HCT116 (cell line): ENCODE results near the gene TMX3. TPM values are rescaled to one million over a fixed set of nuclear protein-coding genes. Genes with fewer than 3 reads are reported as not detected.

Experiments
- ATAC-seq: fragments of 200-7000 bp; cut with Tn5 transposase; 2 replicates; pipeline ENCODE4 v1.9.1; 2020; ENCODE audit warnings: mild to moderate bottlenecking, moderate library complexity
- BruUV-seq: library from RNA; stranded (reverse); fragments of 400-500 nt; replicated peaks from 2 replicates; lab custom pipeline; 2021; lab: Mats Ljungman, UMichigan
- CTCF ChIA-PET: fragments of 300-600 bp; sonication (Branson Sonifier 250); formaldehyde crosslinking; loops from one replicate; lab custom pipeline; 2021; ENCODE audit warnings: antibody characterized with exemption; lab: Charles Lee
- POLR2A ChIA-PET: fragments of 300-600, 350-600 bp; sonication (Branson Sonifier 250); formaldehyde crosslinking; loops from one replicate; lab custom pipeline; 2021; ENCODE audit warnings: antibody characterized with exemption; lab: Charles Lee
- RAD21 ChIA-PET, 2 experiments: fragments of 300-600 bp; sonication (Branson Sonifier 250); formaldehyde crosslinking; loops; one replicate each; lab custom pipeline; 2023; ENCODE audit warnings: low total read pairs in 2 of 2; ENCODE audit not compliant: uncharacterized antibody in 2 of 2, unreplicated experiment in 2 of 2, low non-redundant PET in 1 of 2; lab: Charles Lee
- DNase-seq: peaks from one replicate; pipeline ENCODE4 v3.0.0-alpha.2; 2010; ENCODE audit warnings: low read depth, low spot score
- H2AFZ ChIP-seq: fragments of 200-600 bp; shearing (Covaris generic), sonication (generic); 2 replicates; pipeline ENCODE4 v1.6.1; 2017; ENCODE audit warnings: low read depth, mixed run types, mixed read lengths, antibody characterized with exemption, low read length; ENCODE audit not compliant: poor library complexity, severe bottlenecking
- H3K27ac ChIP-seq: 2 replicates; pipeline ENCODE4 v1.5.1; 2012; ENCODE audit warnings: low read depth, low read length
- H3K27me3 ChIP-seq: fragments of 200-600 bp; sonication (generic); 2 replicates; pipeline ENCODE4 v1.6.1; 2016; ENCODE audit warnings: mixed run types, low read length, mixed read lengths; ENCODE audit not compliant: insufficient read depth
- H3K36me3 ChIP-seq, 2 experiments: fragments of 200-500 bp in 1 of 2; fragments of 200-600 bp in 1 of 2; sonication (Bioruptor generic) in 1 of 2; sonication (generic) in 1 of 2; 2 replicates each; pipeline versions ENCODE4 v1.5.1 to v1.6.1; 2014 to 2016; ENCODE audit warnings: low read length in 2 of 2, inconsistent platforms in 1 of 2, mixed read lengths in 1 of 2, mixed run types in 1 of 2; ENCODE audit not compliant: insufficient read depth in 2 of 2, control insufficient read depth in 1 of 2
- H3K4me1 ChIP-seq, 2 experiments: fragments of 200-600 bp in 1 of 2; sonication (generic) in 1 of 2; 2 replicates each; pipeline versions ENCODE4 v1.5.1 to v1.6.1; 2012 to 2017; ENCODE audit warnings: low read length in 2 of 2, inconsistent platforms in 1 of 2, mild to moderate bottlenecking in 1 of 2, mixed read lengths in 1 of 2, mixed run types in 1 of 2, moderate library complexity in 1 of 2; ENCODE audit not compliant: insufficient read depth in 2 of 2, control insufficient read depth in 1 of 2
- H3K4me2 ChIP-seq: fragments of 200-600 bp; sonication (generic); 2 replicates; pipeline ENCODE4 v1.6.1; 2017; ENCODE audit warnings: mixed run types, low read length, mixed read lengths
- H3K4me3 ChIP-seq, 2 experiments: fragments of 200-600 bp in 1 of 2; sonication (generic) in 1 of 2; replicated peaks in 1 of 2; 2 replicates each; pipeline ENCODE4 v1.5.1; 2011 to 2016; ENCODE audit warnings: low read length in 2 of 2, control low read depth in 1 of 2, low read depth in 1 of 2, mild to moderate bottlenecking in 1 of 2, mixed read lengths in 1 of 2, mixed run types in 1 of 2
- H3K79me2 ChIP-seq: fragments of 200-600 bp; sonication (generic); 2 replicates; pipeline ENCODE4 v1.6.1; 2017; ENCODE audit warnings: mild to moderate bottlenecking, mixed run types, low read length, moderate library complexity, mixed read lengths; ENCODE audit not compliant: insufficient read depth
- H3K9ac ChIP-seq: fragments of 200-600 bp; sonication (generic); 2 replicates; pipeline ENCODE4 v1.6.1; 2016; ENCODE audit warnings: low read length, mixed read lengths
- H3K9me2 ChIP-seq: fragments of 200-600 bp; sonication (generic), shearing (Covaris generic); 2 replicates; pipeline ENCODE4 v1.6.1; 2017; ENCODE audit warnings: mixed run types, mild to moderate bottlenecking, moderate library complexity; ENCODE audit not compliant: insufficient read depth
- H3K9me3 ChIP-seq, 2 experiments: fragments of 200-500 bp in 1 of 2; fragments of 200-600 bp in 1 of 2; sonication (Bioruptor generic) in 1 of 2; sonication (generic) in 1 of 2; 2 replicates each; pipeline ENCODE4 v1.6.1; 2014 to 2017; ENCODE audit warnings: low read length in 2 of 2, mixed read lengths in 2 of 2, inconsistent platforms in 1 of 2, low read depth in 1 of 2, mild to moderate bottlenecking in 1 of 2, mixed run types in 1 of 2, moderate library complexity in 1 of 2; ENCODE audit not compliant: control insufficient read depth in 1 of 2, insufficient read depth in 1 of 2
- H4K20me1 ChIP-seq: fragments of 200-600 bp; sonication (generic), shearing (Covaris generic); 2 replicates; pipeline ENCODE4 v1.6.1; 2017; ENCODE audit warnings: mixed run types, mild to moderate bottlenecking, moderate library complexity; ENCODE audit not compliant: insufficient read depth
- CEBPB ChIP-seq: IDR thresholded peaks from 2 replicates; pipeline ENCODE4 v1.6.1; 2012; ENCODE audit warnings: low read depth
- EGR1 ChIP-seq: IDR thresholded peaks from 2 replicates; pipeline ENCODE4 v1.6.1; 2012; ENCODE audit warnings: low read depth
- ELF1 ChIP-seq: IDR thresholded peaks from 2 replicates; pipeline ENCODE4 v1.6.1; 2012; ENCODE audit warnings: low read depth, borderline replicate concordance
- EZH2 ChIP-seq: fragments of 200-600 bp; sonication (generic); IDR thresholded peaks from 2 replicates; pipeline ENCODE4 v1.6.1; 2017; ENCODE audit warnings: antibody characterized with exemption, mixed run types
- EZH2phosphoT487 ChIP-seq: fragments of 200-600 bp; IDR thresholded peaks from 2 replicates; pipeline ENCODE4 v1.6.1; 2018; ENCODE audit warnings: antibody characterized with exemption, borderline replicate concordance
- FOSL1 ChIP-seq: IDR thresholded peaks from 2 replicates; pipeline ENCODE4 v1.6.1; 2012; ENCODE audit warnings: low read depth
- JUND ChIP-seq: IDR thresholded peaks from 2 replicates; pipeline ENCODE4 v1.6.1; 2012
- POLR2A ChIP-seq: IDR thresholded peaks from 2 replicates; pipeline ENCODE4 v1.7.0; 2011; ENCODE audit warnings: borderline replicate concordance; ENCODE audit not compliant: insufficient read depth, insufficient read length; ENCODE audit errors: extremely low read depth
- POLR2AphosphoS5 ChIP-seq: IDR thresholded peaks from 2 replicates; pipeline ENCODE4 v1.6.1; 2011; ENCODE audit warnings: mild to moderate bottlenecking, low read depth, low read length, moderate library complexity
- RAD21 ChIP-seq: IDR thresholded peaks from 2 replicates; pipeline ENCODE4 v1.6.1; 2012; ENCODE audit warnings: low read depth, mild to moderate bottlenecking
- SIN3A ChIP-seq: IDR thresholded peaks from 2 replicates; pipeline ENCODE4 v1.6.1; 2012; ENCODE audit warnings: low read depth
- SP1 ChIP-seq: IDR thresholded peaks from 2 replicates; pipeline ENCODE4 v1.6.1; 2012; ENCODE audit warnings: low read depth
- SRF ChIP-seq: IDR thresholded peaks from 2 replicates; pipeline ENCODE4 v1.6.1; 2012; ENCODE audit warnings: low read depth
- YY1 ChIP-seq: IDR thresholded peaks from 2 replicates; pipeline ENCODE4 v1.6.1; 2011; ENCODE audit warnings: low read length, low read depth, moderate library complexity, mild to moderate bottlenecking; ENCODE audit not compliant: insufficient replicate concordance; ENCODE audit errors: extremely low read depth
- intact Hi-C: fragments of 100-400 bp; cut with micrococcal nuclease; formaldehyde crosslinking; loops from 2 replicates; pipeline ENCODE4 v1.10.0; 2022
- total RNA-seq: library from RNA; stranded (reverse); gene quantifications from one replicate; pipeline ENCODE4 v1.2.1, GENCODE V29; 2021; ENCODE audit not compliant: unreplicated experiment
- TF ChIP-seq, protein P1 (sequence below): IDR thresholded peaks from 2 replicates; pipeline ENCODE4 v1.6.1; 2012
- TF ChIP-seq, protein P2 (sequence below): IDR thresholded peaks from 2 replicates; pipeline ENCODE4 v1.6.1; 2012
- TF ChIP-seq, protein P3 (sequence below), 3 experiments: fragments of 200-600 bp in 1 of 3; sonication (generic) in 1 of 3; IDR thresholded peaks in 2 of 3; conservative IDR thresholded peaks in 1 of 3; 2 replicates each; pipeline ENCODE4 v1.5.1; 2012 to 2017; ENCODE audit warnings: low read depth in 2 of 3, low read length in 2 of 3, antibody characterized with exemption in 1 of 3, borderline replicate concordance in 1 of 3, control low read depth in 1 of 3, mild to moderate bottlenecking in 1 of 3, mixed read lengths in 1 of 3, mixed run types in 1 of 3, moderate library complexity in 1 of 3; ENCODE audit not compliant: insufficient read depth in 1 of 3
- TF ChIP-seq, protein P4 (sequence below): IDR thresholded peaks from 2 replicates; pipeline ENCODE4 v1.6.1; 2011; ENCODE audit warnings: mild to moderate bottlenecking, low read length, moderate library complexity; ENCODE audit not compliant: insufficient replicate concordance; ENCODE audit errors: extremely low read depth

The TMX3 gene
- total RNA-seq, 1 experiment from 2014 or later = 39.6 TPM

DNA sequence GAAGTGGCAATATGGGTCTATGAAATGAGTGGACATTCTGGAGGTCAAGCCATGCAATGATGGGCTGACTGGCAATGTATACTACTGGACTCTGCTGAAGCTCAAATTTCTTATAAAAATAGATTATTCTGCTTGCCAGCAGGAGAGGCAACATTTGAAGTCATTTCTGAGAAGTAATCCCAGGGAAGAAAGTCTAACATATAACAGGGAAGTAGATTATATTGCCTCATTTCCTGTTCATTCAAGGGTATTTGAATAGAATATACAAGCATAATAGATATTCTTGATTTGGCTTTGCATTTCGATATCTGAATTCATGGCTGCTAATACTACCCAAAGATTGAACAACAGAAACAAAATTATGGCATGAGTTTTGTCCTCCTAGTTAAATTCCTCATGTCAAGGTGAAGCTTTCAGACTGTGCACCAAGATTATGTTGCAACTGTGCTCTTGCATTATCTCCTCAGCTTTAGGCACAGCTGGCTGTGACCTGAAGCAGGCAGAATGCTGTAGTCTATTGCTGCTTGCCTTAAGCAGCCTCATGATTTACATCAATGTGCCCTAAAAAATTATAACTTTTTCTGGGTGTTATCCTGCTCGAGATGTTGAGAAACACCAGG lies 13.3 kb upstream of the TMX3 start:
- RAD21 ChIA-PET = no interaction called here

More for the DNA sequence above, 13.3 kb upstream of the TMX3 start:
- intact Hi-C loops = no loop called here
- H3K27me3 ChIP-seq = no peaks in the 10 kb centered on the region
- H3K4me1 ChIP-seq = no peaks in the 10 kb centered on the region
- H3K9ac ChIP-seq = no peak overlapping the region
- H3K27ac ChIP-seq = no peak overlapping the region
- POLR2A ChIA-PET = no interaction called here
- H2AFZ ChIP-seq = no peak overlapping the region
- no peak for DNase-seq
- H3K79me2 ChIP-seq = no peaks in the 10 kb centered on the region
- no peaks in the 10 kb centered on the region for H4K20me1 ChIP-seq
- no peak overlapping the region for H3K4me3 ChIP-seq
- CTCF ChIA-PET = no interaction called here
- no peaks in the 10 kb centered on the region for H3K9me3 ChIP-seq
- no peak for ATAC-seq
- H3K9me2 ChIP-seq = no peaks in the 10 kb centered on the region
- no TSS peak for BruUV-seq
- H3K4me2 ChIP-seq = no peak overlapping the region
- TF ChIP-seq, protein P1, sequence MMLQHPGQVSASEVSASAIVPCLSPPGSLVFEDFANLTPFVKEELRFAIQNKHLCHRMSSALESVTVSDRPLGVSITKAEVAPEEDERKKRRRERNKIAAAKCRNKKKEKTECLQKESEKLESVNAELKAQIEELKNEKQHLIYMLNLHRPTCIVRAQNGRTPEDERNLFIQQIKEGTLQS = no peak
- no peak for TF ChIP-seq SP1
- TF ChIP-seq SRF = no peak
- no peak for TF ChIP-seq FOSL1
- TF ChIP-seq YY1 = no peak
- TF ChIP-seq SIN3A = no peak
- TF ChIP-seq RAD21 = no peak
- TF ChIP-seq, protein P2, sequence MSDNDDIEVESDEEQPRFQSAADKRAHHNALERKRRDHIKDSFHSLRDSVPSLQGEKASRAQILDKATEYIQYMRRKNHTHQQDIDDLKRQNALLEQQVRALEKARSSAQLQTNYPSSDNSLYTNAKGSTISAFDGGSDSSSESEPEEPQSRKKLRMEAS = no peak
- TF ChIP-seq EZH2phosphoT487 = no peak
- TF ChIP-seq, protein P3, sequence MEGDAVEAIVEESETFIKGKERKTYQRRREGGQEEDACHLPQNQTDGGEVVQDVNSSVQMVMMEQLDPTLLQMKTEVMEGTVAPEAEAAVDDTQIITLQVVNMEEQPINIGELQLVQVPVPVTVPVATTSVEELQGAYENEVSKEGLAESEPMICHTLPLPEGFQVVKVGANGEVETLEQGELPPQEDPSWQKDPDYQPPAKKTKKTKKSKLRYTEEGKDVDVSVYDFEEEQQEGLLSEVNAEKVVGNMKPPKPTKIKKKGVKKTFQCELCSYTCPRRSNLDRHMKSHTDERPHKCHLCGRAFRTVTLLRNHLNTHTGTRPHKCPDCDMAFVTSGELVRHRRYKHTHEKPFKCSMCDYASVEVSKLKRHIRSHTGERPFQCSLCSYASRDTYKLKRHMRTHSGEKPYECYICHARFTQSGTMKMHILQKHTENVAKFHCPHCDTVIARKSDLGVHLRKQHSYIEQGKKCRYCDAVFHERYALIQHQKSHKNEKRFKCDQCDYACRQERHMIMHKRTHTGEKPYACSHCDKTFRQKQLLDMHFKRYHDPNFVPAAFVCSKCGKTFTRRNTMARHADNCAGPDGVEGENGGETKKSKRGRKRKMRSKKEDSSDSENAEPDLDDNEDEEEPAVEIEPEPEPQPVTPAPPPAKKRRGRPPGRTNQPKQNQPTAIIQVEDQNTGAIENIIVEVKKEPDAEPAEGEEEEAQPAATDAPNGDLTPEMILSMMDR (IDR thresholded peaks at IDR 0.05 in 2 of 3, conservative IDR thresholded peaks at IDR 0.05 in 1 of 3; ENCODE audit: borderline replicate concordance in 1 of 3, insufficient read depth in 1 of 3, low read depth in 2 of 3, low read length in 2 of 3) = no peak
- TF ChIP-seq POLR2A = no peak
- no peak for TF ChIP-seq ELF1
- TF ChIP-seq, protein P4, sequence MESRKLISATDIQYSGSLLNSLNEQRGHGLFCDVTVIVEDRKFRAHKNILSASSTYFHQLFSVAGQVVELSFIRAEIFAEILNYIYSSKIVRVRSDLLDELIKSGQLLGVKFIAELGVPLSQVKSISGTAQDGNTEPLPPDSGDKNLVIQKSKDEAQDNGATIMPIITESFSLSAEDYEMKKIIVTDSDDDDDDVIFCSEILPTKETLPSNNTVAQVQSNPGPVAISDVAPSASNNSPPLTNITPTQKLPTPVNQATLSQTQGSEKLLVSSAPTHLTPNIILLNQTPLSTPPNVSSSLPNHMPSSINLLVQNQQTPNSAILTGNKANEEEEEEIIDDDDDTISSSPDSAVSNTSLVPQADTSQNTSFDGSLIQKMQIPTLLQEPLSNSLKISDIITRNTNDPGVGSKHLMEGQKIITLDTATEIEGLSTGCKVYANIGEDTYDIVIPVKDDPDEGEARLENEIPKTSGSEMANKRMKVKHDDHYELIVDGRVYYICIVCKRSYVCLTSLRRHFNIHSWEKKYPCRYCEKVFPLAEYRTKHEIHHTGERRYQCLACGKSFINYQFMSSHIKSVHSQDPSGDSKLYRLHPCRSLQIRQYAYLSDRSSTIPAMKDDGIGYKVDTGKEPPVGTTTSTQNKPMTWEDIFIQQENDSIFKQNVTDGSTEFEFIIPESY = no peak
- TF ChIP-seq CEBPB = no peak
- TF ChIP-seq POLR2AphosphoS5 = no peak
- no peak for TF ChIP-seq EGR1
- no peak for TF ChIP-seq JUND
- TF ChIP-seq EZH2 = no peak
- no peaks in the 10 kb centered on the region for H3K36me3 ChIP-seq
